SK-N-SH treated with all-trans-retinoic acid at 6 μM for 48 hours (cell line): ENCODE data around the gene NME3.

Experiments used
- ATAC-seq: fragments of 200-7000 bp; cut with Tn5 transposase; 3 replicates; pipeline ENCODE4 v1.9.1; 2020; ENCODE audit warnings: mild to moderate bottlenecking, moderate library complexity
- BACH2 ChIP-seq: fragments of 250-450 bp; sonication (Bioruptor Pico); IDR thresholded peaks from 2 replicates; pipeline ENCODE4 v1.9.0; 2021; ENCODE audit warnings: mild to moderate bottlenecking, borderline replicate concordance
- CSDC2 ChIP-seq: fragments of 250-450 bp; sonication (Bioruptor Pico); IDR thresholded peaks from 2 replicates; pipeline ENCODE4 v1.5.0; 2020; ENCODE audit warnings: mild to moderate bottlenecking, moderate library complexity
- ESRRG ChIP-seq: fragments of 250-450 bp; sonication (Bioruptor Pico); IDR thresholded peaks from 2 replicates; pipeline ENCODE4 v1.6.1; 2021; ENCODE audit warnings: mild to moderate bottlenecking
- GLIS3 ChIP-seq: fragments of 250-450 bp; sonication (Bioruptor Pico); IDR thresholded peaks from 2 replicates; pipeline ENCODE4 v1.5.0; 2020; ENCODE audit warnings: mild to moderate bottlenecking, moderate library complexity
- ISL1 ChIP-seq: fragments of 250-450 bp; sonication (Bioruptor Pico); IDR thresholded peaks from 2 replicates; pipeline ENCODE4 v2.1.2; 2022; ENCODE audit warnings: mild to moderate bottlenecking, moderate library complexity
- OSR1 ChIP-seq: fragments of 250-450 bp; sonication (Bioruptor Pico); IDR thresholded peaks from 2 replicates; pipeline ENCODE4 v1.8.0; 2022; ENCODE audit warnings: moderate library complexity, mild to moderate bottlenecking, inconsistent platforms
- PPARA ChIP-seq: fragments of 250-450 bp; sonication (Bioruptor Pico); IDR thresholded peaks from 2 replicates; pipeline ENCODE4 v1.5.0; 2020; ENCODE audit warnings: mild to moderate bottlenecking, borderline replicate concordance
- RARB ChIP-seq: fragments of 250-450 bp; sonication (Bioruptor Pico); IDR thresholded peaks from 2 replicates; pipeline ENCODE4 v1.8.0; 2021; ENCODE audit warnings: mild to moderate bottlenecking, moderate library complexity
- TCF4 ChIP-seq: fragments of 250-450 bp; sonication (Bioruptor Pico); IDR thresholded peaks from 2 replicates; pipeline ENCODE4 v1.8.0; 2021; ENCODE audit warnings: mild to moderate bottlenecking, moderate library complexity, borderline replicate concordance
- TOX ChIP-seq: fragments of 250-450 bp; sonication (Bioruptor Pico); IDR thresholded peaks from 2 replicates; pipeline ENCODE4 v1.8.0; 2021; ENCODE audit warnings: mild to moderate bottlenecking, moderate library complexity, borderline replicate concordance
- ZC3H10 ChIP-seq: fragments of 250-450 bp; sonication (Bioruptor Pico); IDR thresholded peaks from 2 replicates; pipeline ENCODE4 v1.5.1; 2021; ENCODE audit warnings: mild to moderate bottlenecking, moderate library complexity
- ZFP3 ChIP-seq: fragments of 250-450 bp; sonication (Bioruptor Pico); IDR thresholded peaks from 2 replicates; pipeline ENCODE4 v1.5.0; 2020; ENCODE audit warnings: mild to moderate bottlenecking, moderate library complexity
- ZFP30 ChIP-seq: fragments of 450-650 bp; formaldehyde crosslinking; IDR thresholded peaks from 2 replicates; pipeline ENCODE4 v1.5.0; 2022; ENCODE audit warnings: mild to moderate bottlenecking, moderate library complexity
- ZNF565 ChIP-seq: fragments of 450-650 bp; formaldehyde crosslinking; conservative IDR thresholded peaks from 2 replicates; pipeline ENCODE4 v1.5.0; 2020; ENCODE audit warnings: low read depth, mild to moderate bottlenecking, moderate library complexity
- ZNF70 ChIP-seq: fragments of 450-650 bp; formaldehyde crosslinking; IDR thresholded peaks from 2 replicates; pipeline ENCODE4 v1.5.0; 2020; ENCODE audit warnings: mild to moderate bottlenecking, moderate library complexity
- ZNF8 ChIP-seq: fragments of 450-650 bp; formaldehyde crosslinking; IDR thresholded peaks from 2 replicates; pipeline ENCODE4 v1.5.0; 2020; ENCODE audit warnings: mild to moderate bottlenecking, moderate library complexity
- TF ChIP-seq, protein P1 (sequence below): fragments of 250-450 bp; sonication (Bioruptor Pico); IDR thresholded peaks from 2 replicates; pipeline ENCODE4 v1.5.1; 2021; ENCODE audit warnings: mild to moderate bottlenecking, moderate library complexity
- TF ChIP-seq, protein P2 (sequence below): fragments of 250-450 bp; sonication (Bioruptor Pico); IDR thresholded peaks from 2 replicates; pipeline ENCODE4 v1.8.0; 2021; ENCODE audit warnings: low read depth, mild to moderate bottlenecking, moderate library complexity, borderline replicate concordance
- TF ChIP-seq, protein P3 (sequence below): fragments of 250-450 bp; sonication (Bioruptor Pico); IDR thresholded peaks from 2 replicates; pipeline ENCODE4 v1.5.1; 2020; ENCODE audit warnings: low read depth, mild to moderate bottlenecking, moderate library complexity
- TF ChIP-seq, protein P4 (sequence below): fragments of 250-450 bp; sonication (Bioruptor Pico); IDR thresholded peaks from 2 replicates; pipeline ENCODE4 v1.5.0; 2020; ENCODE audit warnings: mild to moderate bottlenecking, moderate library complexity
- TF ChIP-seq, protein P5 (sequence below): fragments of 250-450 bp; sonication (Bioruptor Pico); IDR thresholded peaks from 2 replicates; pipeline ENCODE4 v1.8.0; 2020; ENCODE audit warnings: mild to moderate bottlenecking, moderate library complexity, borderline replicate concordance

The NME3 gene

DNA sequence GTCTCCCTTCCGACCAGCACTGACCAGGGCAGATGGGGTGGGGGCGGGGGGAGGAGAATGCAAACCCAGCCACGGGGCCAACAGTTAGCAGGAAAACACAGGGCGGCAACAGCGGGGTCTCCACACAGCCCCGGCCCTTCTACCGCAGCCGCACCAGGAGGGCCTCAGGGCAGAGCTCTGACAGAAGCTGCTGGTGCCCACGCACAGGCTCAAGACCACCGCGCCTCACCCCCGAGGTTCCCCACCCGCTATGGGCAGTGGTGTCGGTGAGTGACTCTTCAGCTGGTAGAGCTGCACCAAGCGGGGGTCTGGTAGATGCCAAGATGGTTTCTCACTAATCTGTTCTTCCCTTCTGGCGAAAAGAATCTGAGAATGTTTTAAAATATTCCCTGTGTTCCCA lies 39.2 kb upstream of the NME3 start:
- no peak for ATAC-seq
- TF ChIP-seq, protein P1, sequence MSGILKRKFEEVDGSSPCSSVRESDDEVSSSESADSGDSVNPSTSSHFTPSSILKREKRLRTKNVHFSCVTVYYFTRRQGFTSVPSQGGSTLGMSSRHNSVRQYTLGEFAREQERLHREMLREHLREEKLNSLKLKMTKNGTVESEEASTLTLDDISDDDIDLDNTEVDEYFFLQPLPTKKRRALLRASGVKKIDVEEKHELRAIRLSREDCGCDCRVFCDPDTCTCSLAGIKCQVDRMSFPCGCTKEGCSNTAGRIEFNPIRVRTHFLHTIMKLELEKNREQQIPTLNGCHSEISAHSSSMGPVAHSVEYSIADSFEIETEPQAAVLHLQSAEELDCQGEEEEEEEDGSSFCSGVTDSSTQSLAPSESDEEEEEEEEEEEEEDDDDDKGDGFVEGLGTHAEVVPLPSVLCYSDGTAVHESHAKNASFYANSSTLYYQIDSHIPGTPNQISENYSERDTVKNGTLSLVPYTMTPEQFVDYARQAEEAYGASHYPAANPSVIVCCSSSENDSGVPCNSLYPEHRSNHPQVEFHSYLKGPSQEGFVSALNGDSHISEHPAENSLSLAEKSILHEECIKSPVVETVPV (CRISPR knock-in tag) = no peak
- TF ChIP-seq ZNF8 (CRISPR knock-in tag) (no peak), TOX (CRISPR knock-in tag) (no peak), ISL1 (CRISPR knock-in tag) (no peak), ZNF70 (no peak), CSDC2 (no peak), BACH2 (CRISPR knock-in tag) (no peak), ZFP30 (CRISPR knock-in tag) (no peak), ZNF565 (CRISPR knock-in tag) (no peak), RARB (no peak), PPARA (no peak), ZC3H10 (CRISPR knock-in tag) (no peak), GLIS3 (no peak), OSR1 (CRISPR knock-in tag) (no peak)
- TF ChIP-seq, protein P2, sequence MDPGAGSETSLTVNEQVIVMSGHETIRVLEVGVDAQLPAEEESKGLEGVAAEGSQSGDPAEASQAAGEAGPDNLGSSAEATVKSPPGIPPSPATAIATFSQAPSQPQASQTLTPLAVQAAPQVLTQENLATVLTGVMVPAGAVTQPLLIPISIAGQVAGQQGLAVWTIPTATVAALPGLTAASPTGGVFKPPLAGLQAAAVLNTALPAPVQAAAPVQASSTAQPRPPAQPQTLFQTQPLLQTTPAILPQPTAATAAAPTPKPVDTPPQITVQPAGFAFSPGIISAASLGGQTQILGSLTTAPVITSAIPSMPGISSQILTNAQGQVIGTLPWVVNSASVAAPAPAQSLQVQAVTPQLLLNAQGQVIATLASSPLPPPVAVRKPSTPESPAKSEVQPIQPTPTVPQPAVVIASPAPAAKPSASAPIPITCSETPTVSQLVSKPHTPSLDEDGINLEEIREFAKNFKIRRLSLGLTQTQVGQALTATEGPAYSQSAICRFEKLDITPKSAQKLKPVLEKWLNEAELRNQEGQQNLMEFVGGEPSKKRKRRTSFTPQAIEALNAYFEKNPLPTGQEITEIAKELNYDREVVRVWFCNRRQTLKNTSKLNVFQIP (CRISPR knock-in tag) = no peak
- TF ChIP-seq, protein P3, sequence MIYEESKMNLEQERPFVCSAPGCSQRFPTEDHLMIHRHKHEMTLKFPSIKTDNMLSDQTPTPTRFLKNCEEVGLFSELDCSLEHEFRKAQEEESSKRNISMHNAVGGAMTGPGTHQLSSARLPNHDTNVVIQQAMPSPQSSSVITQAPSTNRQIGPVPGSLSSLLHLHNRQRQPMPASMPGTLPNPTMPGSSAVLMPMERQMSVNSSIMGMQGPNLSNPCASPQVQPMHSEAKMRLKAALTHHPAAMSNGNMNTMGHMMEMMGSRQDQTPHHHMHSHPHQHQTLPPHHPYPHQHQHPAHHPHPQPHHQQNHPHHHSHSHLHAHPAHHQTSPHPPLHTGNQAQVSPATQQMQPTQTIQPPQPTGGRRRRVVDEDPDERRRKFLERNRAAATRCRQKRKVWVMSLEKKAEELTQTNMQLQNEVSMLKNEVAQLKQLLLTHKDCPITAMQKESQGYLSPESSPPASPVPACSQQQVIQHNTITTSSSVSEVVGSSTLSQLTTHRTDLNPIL (CRISPR knock-in tag) = no peak
- TF ChIP-seq, protein P4, sequence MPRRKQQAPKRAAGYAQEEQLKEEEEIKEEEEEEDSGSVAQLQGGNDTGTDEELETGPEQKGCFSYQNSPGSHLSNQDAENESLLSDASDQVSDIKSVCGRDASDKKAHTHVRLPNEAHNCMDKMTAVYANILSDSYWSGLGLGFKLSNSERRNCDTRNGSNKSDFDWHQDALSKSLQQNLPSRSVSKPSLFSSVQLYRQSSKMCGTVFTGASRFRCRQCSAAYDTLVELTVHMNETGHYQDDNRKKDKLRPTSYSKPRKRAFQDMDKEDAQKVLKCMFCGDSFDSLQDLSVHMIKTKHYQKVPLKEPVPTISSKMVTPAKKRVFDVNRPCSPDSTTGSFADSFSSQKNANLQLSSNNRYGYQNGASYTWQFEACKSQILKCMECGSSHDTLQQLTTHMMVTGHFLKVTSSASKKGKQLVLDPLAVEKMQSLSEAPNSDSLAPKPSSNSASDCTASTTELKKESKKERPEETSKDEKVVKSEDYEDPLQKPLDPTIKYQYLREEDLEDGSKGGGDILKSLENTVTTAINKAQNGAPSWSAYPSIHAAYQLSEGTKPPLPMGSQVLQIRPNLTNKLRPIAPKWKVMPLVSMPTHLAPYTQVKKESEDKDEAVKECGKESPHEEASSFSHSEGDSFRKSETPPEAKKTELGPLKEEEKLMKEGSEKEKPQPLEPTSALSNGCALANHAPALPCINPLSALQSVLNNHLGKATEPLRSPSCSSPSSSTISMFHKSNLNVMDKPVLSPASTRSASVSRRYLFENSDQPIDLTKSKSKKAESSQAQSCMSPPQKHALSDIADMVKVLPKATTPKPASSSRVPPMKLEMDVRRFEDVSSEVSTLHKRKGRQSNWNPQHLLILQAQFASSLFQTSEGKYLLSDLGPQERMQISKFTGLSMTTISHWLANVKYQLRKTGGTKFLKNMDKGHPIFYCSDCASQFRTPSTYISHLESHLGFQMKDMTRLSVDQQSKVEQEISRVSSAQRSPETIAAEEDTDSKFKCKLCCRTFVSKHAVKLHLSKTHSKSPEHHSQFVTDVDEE (CRISPR knock-in tag) = no peak
- TF ChIP-seq, protein P5, sequence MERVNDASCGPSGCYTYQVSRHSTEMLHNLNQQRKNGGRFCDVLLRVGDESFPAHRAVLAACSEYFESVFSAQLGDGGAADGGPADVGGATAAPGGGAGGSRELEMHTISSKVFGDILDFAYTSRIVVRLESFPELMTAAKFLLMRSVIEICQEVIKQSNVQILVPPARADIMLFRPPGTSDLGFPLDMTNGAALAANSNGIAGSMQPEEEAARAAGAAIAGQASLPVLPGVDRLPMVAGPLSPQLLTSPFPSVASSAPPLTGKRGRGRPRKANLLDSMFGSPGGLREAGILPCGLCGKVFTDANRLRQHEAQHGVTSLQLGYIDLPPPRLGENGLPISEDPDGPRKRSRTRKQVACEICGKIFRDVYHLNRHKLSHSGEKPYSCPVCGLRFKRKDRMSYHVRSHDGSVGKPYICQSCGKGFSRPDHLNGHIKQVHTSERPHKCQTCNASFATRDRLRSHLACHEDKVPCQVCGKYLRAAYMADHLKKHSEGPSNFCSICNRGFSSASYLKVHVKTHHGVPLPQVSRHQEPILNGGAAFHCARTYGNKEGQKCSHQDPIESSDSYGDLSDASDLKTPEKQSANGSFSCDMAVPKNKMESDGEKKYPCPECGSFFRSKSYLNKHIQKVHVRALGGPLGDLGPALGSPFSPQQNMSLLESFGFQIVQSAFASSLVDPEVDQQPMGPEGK = no peak

DNA sequence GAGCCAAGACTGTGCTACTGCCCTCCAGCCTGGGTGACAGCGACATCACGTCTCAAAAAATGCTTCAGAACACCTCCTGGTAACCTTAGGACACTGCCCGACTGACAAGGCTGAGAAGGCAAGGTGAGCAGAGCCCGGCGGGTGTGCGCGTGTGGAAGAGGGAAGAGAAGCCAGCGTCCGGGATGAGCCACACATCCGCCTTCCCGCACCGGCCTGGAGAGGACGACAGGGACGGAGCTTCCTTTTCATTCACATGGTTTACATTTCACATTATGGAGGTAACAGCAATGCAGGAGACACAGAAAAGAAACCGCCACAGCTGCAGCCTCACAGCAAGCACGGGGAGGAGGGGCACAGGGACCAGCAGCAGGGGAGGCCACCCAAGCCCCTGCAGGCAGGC lies 38.8 kb upstream of the NME3 start:
- TF ChIP-seq CSDC2 (no peak), ESRRG (CRISPR knock-in tag) (no peak), ZNF70 (no peak), ZNF8 (CRISPR knock-in tag) (no peak), ISL1 (CRISPR knock-in tag) (no peak), ZFP30 (CRISPR knock-in tag) (no peak), TCF4 (CRISPR knock-in tag) (no peak), BACH2 (CRISPR knock-in tag) (no peak), PPARA (no peak), RARB (no peak), ZFP3 (CRISPR knock-in tag) (no peak)
- TF ChIP-seq, protein P1 (CRISPR knock-in tag) = no peak
- TF ChIP-seq, protein P3 (CRISPR knock-in tag) = no peak
- TF ChIP-seq, protein P2 (CRISPR knock-in tag) = no peak
- TF ChIP-seq, protein P4 (CRISPR knock-in tag) = no peak
- no peak for ATAC-seq
